HepG2 (cell line): ENCODE results near the gene PPP1R1B. TPM values are rescaled to one million over a fixed set of nuclear protein-coding genes. Genes with fewer than 3 reads are reported as not detected.

Source experiments
- AKNA ChIP-seq: sonication (generic); formaldehyde crosslinking; IDR thresholded peaks from 2 replicates; pipeline ENCODE4 v1.4.0; 2020; ENCODE audit warnings: missing genetic modification reagents, borderline replicate concordance
- ATF5 ChIP-seq: sonication (generic); formaldehyde crosslinking; IDR thresholded peaks from 2 replicates; pipeline ENCODE4 v1.4.0; 2020; ENCODE audit warnings: mild to moderate bottlenecking, low read depth, missing genetic modification reagents
- BCLAF1 ChIP-seq: fragments of 450-650 bp; IDR thresholded peaks from 2 replicates; pipeline ENCODE4 v1.6.1; 2017; ENCODE audit warnings: mild to moderate bottlenecking
- CEBPG ChIP-seq: IDR thresholded peaks from 2 replicates; pipeline ENCODE4 v1.6.1; 2016
- FOSL1 ChIP-seq: sonication (generic); formaldehyde crosslinking; IDR thresholded peaks from 2 replicates; pipeline ENCODE4 v1.9.0; 2021; ENCODE audit warnings: missing genetic modification reagents, borderline replicate concordance
- MBD4 ChIP-seq: IDR thresholded peaks from 2 replicates; pipeline ENCODE4 v1.6.1; 2012; ENCODE audit warnings: low read length, inconsistent platforms, borderline replicate concordance
- NCOA1 ChIP-seq: sonication (generic); formaldehyde crosslinking; IDR thresholded peaks from 2 replicates; pipeline ENCODE4 v1.9.0; 2021; ENCODE audit warnings: missing genetic modification reagents
- RERE ChIP-seq: IDR thresholded peaks from 2 replicates; pipeline ENCODE4 v1.6.1; 2016; ENCODE audit warnings: low read depth, missing genetic modification reagents, missing compliant biosample characterization
- SP5 ChIP-seq: IDR thresholded peaks from 2 replicates; pipeline ENCODE4 v1.6.1; 2016; ENCODE audit warnings: low read depth, borderline replicate concordance
- TFDP1 ChIP-seq: IDR thresholded peaks from 2 replicates; pipeline ENCODE4 v1.6.1; 2016; ENCODE audit warnings: missing compliant biosample characterization, missing genetic modification reagents, borderline replicate concordance
- ZFP36L2 ChIP-seq: sonication (generic); formaldehyde crosslinking; IDR thresholded peaks from 2 replicates; pipeline ENCODE4 v1.4.0; 2020; ENCODE audit warnings: missing genetic modification reagents
- ZNF34 ChIP-seq: sonication (generic); formaldehyde crosslinking; IDR thresholded peaks from 2 replicates; pipeline ENCODE4 v1.4.0; 2020; ENCODE audit warnings: mild to moderate bottlenecking, missing genetic modification reagents, borderline replicate concordance
- ZNF350 ChIP-seq: sonication (generic); formaldehyde crosslinking; IDR thresholded peaks from 2 replicates; pipeline ENCODE4 v1.4.0; 2020; ENCODE audit warnings: mild to moderate bottlenecking, low read depth, missing genetic modification reagents, borderline replicate concordance
- ZNF724P ChIP-seq: sonication (generic); formaldehyde crosslinking; IDR thresholded peaks from 2 replicates; pipeline ENCODE4 v1.8.0; 2022; ENCODE audit warnings: missing genetic modification reagents, borderline replicate concordance
- polyA plus RNA-seq, 8 experiments: library from polyadenylated mRNA; depleted of rRNA in 3 of 8; stranded (reverse) in 7 of 8; unstranded in 1 of 8; fragments of >200 nt; fragmentation: Illumina TruSeq in 4 of 8; extraction: Trizol in 4 of 8; gene quantifications; 2 replicates each; pipeline versions ENCODE4 v1.2.1 to v1.2.3, GENCODE V29; 2011 to 2016; ENCODE audit warnings: low read depth in 4 of 8, missing spikeins in 1 of 8, mixed read lengths in 1 of 8; ENCODE audit not compliant: insufficient read depth in 1 of 8
- total RNA-seq, 5 experiments: library from RNA; depleted of rRNA; stranded (reverse); fragments of >200 nt; fragmentation: Illumina TruSeq; extraction: Trizol; gene quantifications; 2 replicates each; pipeline ENCODE4 v1.2.3, GENCODE V29; 2016; ENCODE audit warnings: low read depth in 1 of 5

Gene PPP1R1B
- total and polyA plus RNA-seq, 2 of the 13 experiments (the other 11 are each of a cell fraction or from before 2014, with no cell fraction given), result 0.08 TPM; not detected in 1

- TF ChIP-seq AKNA (no peak), NCOA1 (CRISPR knock-in tag) (no peak), BCLAF1 (no peak), FOSL1 (CRISPR knock-in tag) (no peak), ZNF724P (no peak), ZFP36L2 (CRISPR knock-in tag) (no peak), SP5 (CRISPR knock-in tag) (no peak; the same call in 1 of the 2 replicates), ZNF350 (no peak), RERE (CRISPR knock-in tag) (no peak), ATF5 (CRISPR knock-in tag) (no peak), CEBPG (CRISPR knock-in tag) (no peak), ZNF34 (0 out of 2 replicates have a peak, but pooled peaks have one; percentile 42), MBD4 (no peak), TFDP1 (CRISPR knock-in tag) (no peak)
These were observed 3.3 kb upstream of the PPP1R1B start (continued) for GRCh38 chr17:39623356-39623950.
